K562 treated with DMSO at 1 percent for 48 hours (cell line): ENCODE data around the gene FAM149B1. TPM values are rescaled to one million over a fixed set of nuclear protein-coding genes. Genes with fewer than 3 reads are reported as not detected.

ENCODE experiments used
- total RNA-seq: library from RNA; unstranded; fragments of 300-600 nt; gene quantifications from 2 replicates; pipeline ENCODE4 v1.2.3, GENCODE V29; 2022; ENCODE audit warnings: low replicate concordance; ENCODE audit errors: extremely low read depth

Gene FAM149B1
- total RNA-seq, result not detected in 2 replicates

GRCh38 chr10:73167783-73168464, at the start of gene FAM149B1, which contains the start of gene ECD:
FAM149B1 (plus strand) TSS chr10:73168119; CDS start chr10:73168340, 221 bp downstream.
ECD (minus strand) TSS chr10:73168008; CDS start chr10:73163937, 4,071 bp downstream.

GRCh38 chr10:73246646-73247508, 79.0 kb downstream of the FAM149B1 start, which contains the start of gene DNAJC9:
DNAJC9 (minus strand) TSS chr10:73247255; CDS start chr10:73247189, 66 bp downstream.

GRCh38 chr10:73252445-73253224, 84.7 kb downstream of the FAM149B1 start, which contains the start of gene MRPS16:
MRPS16 (minus strand) TSS chr10:73252644; CDS start chr10:73252482, 162 bp downstream.

Other genes with a start within 250 kb of the FAM149B1 start
- not detected in 2 replicates for gene PLA2G12B, start 213.3 kb upstream of the FAM149B1 start, total RNA-seq
- not detected in 2 replicates for gene P4HA1, start 71.3 kb upstream of the FAM149B1 start, total RNA-seq
- not detected in 2 replicates for gene NUDT13, start 57.7 kb upstream of the FAM149B1 start, total RNA-seq
- not detected in 2 replicates for gene ECD, start 111 bp upstream of the FAM149B1 start, total RNA-seq
- not detected in 2 replicates for gene DNAJC9, start 79.1 kb downstream of the FAM149B1 start, total RNA-seq
- gene MRPS16, start 84.5 kb downstream of the FAM149B1 start, total RNA-seq, result 145 TPM in 1 of 2 replicates, not detected in the other
- not detected in 2 replicates for gene CFAP70, start 190.7 kb downstream of the FAM149B1 start, total RNA-seq
- gene ANXA7, start 245.9 kb downstream of the FAM149B1 start, total RNA-seq, result 704 TPM in 1 of 2 replicates, not detected in the other